Breast epithelium (tissue), 4 donors: Measurements from ENCODE around the gene ADCY7. TPM values are rescaled to one million over a fixed set of nuclear protein-coding genes. Genes with fewer than 3 reads are reported as not detected.

ENCODE experiments used
- DNase-seq, 2 donors: peaks; one replicate each; pipeline ENCODE4 v3.0.0-alpha.2; 2019; ENCODE audit warnings: low spot score in 2 of 2
- H3K27ac ChIP-seq, 2 donors: fragments of 200-600 bp; sonication (generic) in 1 of 2; one replicate each; pipeline ENCODE4 v1.5.1; 2016 to 2019; ENCODE audit warnings: mild to moderate bottlenecking in 1 of 2
- H3K27me3 ChIP-seq, 2 donors: fragments of 200-600 bp; sonication (generic) in 1 of 2; one replicate each; pipeline versions ENCODE4 v1.5.1 to v1.6.0; 2017 to 2019; ENCODE audit warnings: control low read depth in 1 of 2, mild to moderate bottlenecking in 1 of 2
- H3K36me3 ChIP-seq: fragments of 200-600 bp; one replicate; pipeline ENCODE4 v1.5.1; 2019
- H3K4me1 ChIP-seq, 2 donors: fragments of 200-600 bp; sonication (generic); one replicate each; pipeline ENCODE4 v1.5.1; 2016 to 2019; ENCODE audit warnings: control low read depth in 1 of 2
- H3K4me3 ChIP-seq, 3 donors: fragments of 200-600 bp; sonication (generic); 1 replicate in 2 of 3; 2 replicates in 1 of 3; pipeline ENCODE4 v1.5.1; 2016 to 2019; ENCODE audit warnings: mild to moderate bottlenecking in 3 of 3, moderate library complexity in 2 of 3
- H3K9me3 ChIP-seq, 2 donors: fragments of 200-600 bp; sonication (generic) in 1 of 2; one replicate each; pipeline ENCODE4 v1.5.1; 2016 to 2019; ENCODE audit warnings: control low read depth in 1 of 2
- CTCF ChIP-seq, 3 donors: fragments of 450-650 bp; IDR thresholded peaks; one replicate each; pipeline ENCODE4 v1.5.1; 2016 to 2017; ENCODE audit warnings: antibody characterized with exemption in 3 of 3, mild to moderate bottlenecking in 3 of 3, moderate library complexity in 3 of 3
- POLR2A ChIP-seq: fragments of 450-650 bp; IDR thresholded peaks from one replicate; pipeline ENCODE4 v1.6.1; 2016; ENCODE audit warnings: antibody characterized with exemption, mild to moderate bottlenecking, moderate library complexity
- POLR2AphosphoS5 ChIP-seq, 3 donors: sonication (generic); formaldehyde crosslinking; IDR thresholded peaks; one replicate each; pipeline ENCODE4 v1.6.1; 2017; ENCODE audit warnings: antibody characterized with exemption in 3 of 3
- intact Hi-C: fragments of 100-400 bp; cut with DNase I; formaldehyde crosslinking; loops from one replicate; pipeline ENCODE4 v1.15.1; 2023; ENCODE audit warnings: low total_unique reads
- total RNA-seq, 3 donors: library from RNA; depleted of rRNA; stranded (reverse); fragments of >200 nt; gene quantifications; one replicate each; pipeline ENCODE4 v1.1.0, GENCODE V29; 2016

The ADCY7 gene
- total RNA-seq, 3 donors from 2014 or later = 6.2 to 30.7 (median 10.2) TPM

GRCh38 chr16:50301626-50302471 lies 35.5 kb downstream of the ADCY7 start:
- DNase-seq = peak in 1 of 2 donors; percentile 41
- no peaks in the 10 kb centered on the region for H3K4me1 ChIP-seq
- no peaks in the 10 kb centered on the region for H3K36me3 ChIP-seq
- intact Hi-C loops = no loop called here
- H3K27me3 ChIP-seq = no peaks in the 10 kb centered on the region
- TF ChIP-seq CTCF (IDR thresholded peaks at IDR 0.05) (no peak), POLR2AphosphoS5 (IDR thresholded peaks at IDR 0.05) (no peak), POLR2A (no peak)
- no peak overlapping the region for H3K4me3 ChIP-seq
- H3K9me3 ChIP-seq = no peaks in the 10 kb centered on the region
- H3K27ac ChIP-seq = no peak overlapping the region

GRCh38 chr16:50302472-50303005 lies 36.2 kb downstream of the ADCY7 start:
- H3K27me3 ChIP-seq = no peaks in the 10 kb centered on the region
- no peak overlapping the region for H3K4me3 ChIP-seq
- no peak for TF ChIP-seq CTCF (IDR thresholded peaks at IDR 0.05)
- TF ChIP-seq POLR2A = no peak
- TF ChIP-seq POLR2AphosphoS5 (IDR thresholded peaks at IDR 0.05) = no peak
- intact Hi-C loops = no loop called here
- H3K36me3 ChIP-seq = no peaks in the 10 kb centered on the region
- no peaks in the 10 kb centered on the region for H3K9me3 ChIP-seq
- DNase-seq = peak in 1 of 2 donors; percentile 40
- no peaks in the 10 kb centered on the region for H3K4me1 ChIP-seq
- H3K27ac ChIP-seq = no peak overlapping the region

- no peaks in the 10 kb centered on the region for H3K4me1 ChIP-seq
- no peaks in the 10 kb centered on the region for H3K9me3 ChIP-seq
- no peaks in the 10 kb centered on the region for H3K36me3 ChIP-seq
- DNase-seq = no peak
- no peak overlapping the region for H3K27ac ChIP-seq
- intact Hi-C loops = no loop called here
- H3K27me3 ChIP-seq = no peaks in the 10 kb centered on the region
- TF ChIP-seq CTCF (IDR thresholded peaks at IDR 0.05) = no peak
- no peak for TF ChIP-seq POLR2AphosphoS5 (IDR thresholded peaks at IDR 0.05)
- no peak for TF ChIP-seq POLR2A
- H3K4me3 ChIP-seq = no peak overlapping the region
These were observed 36.8 kb downstream of the ADCY7 start for GRCh38 chr16:50303041-50303604.

GRCh38 chr16:50303605-50304466 lies 37.5 kb downstream of the ADCY7 start:
- Histone ChIP-seq H3K27ac (no peak overlapping the region), H3K27me3 (no peaks in the 10 kb centered on the region), H3K9me3 (no peaks in the 10 kb centered on the region), H3K4me3 (no peak overlapping the region), H3K4me1 (no peaks in the 10 kb centered on the region), H3K36me3 (no peaks in the 10 kb centered on the region)
- DNase-seq = peak in 1 of 2 donors; percentile 48
- intact Hi-C loops = no loop called here
- TF ChIP-seq POLR2A (no peak), CTCF (IDR thresholded peaks at IDR 0.05) (no peak), POLR2AphosphoS5 (IDR thresholded peaks at IDR 0.05) (no peak)
